Measurements from ENCODE around the gene AAMP. TPM values are rescaled to one million over a fixed set of nuclear protein-coding genes. Genes with fewer than 3 reads are reported as not detected.

Gene AAMP
- polyA plus RNA-seq, 1 donor from 2014 or later = 249 TPM

DNA sequence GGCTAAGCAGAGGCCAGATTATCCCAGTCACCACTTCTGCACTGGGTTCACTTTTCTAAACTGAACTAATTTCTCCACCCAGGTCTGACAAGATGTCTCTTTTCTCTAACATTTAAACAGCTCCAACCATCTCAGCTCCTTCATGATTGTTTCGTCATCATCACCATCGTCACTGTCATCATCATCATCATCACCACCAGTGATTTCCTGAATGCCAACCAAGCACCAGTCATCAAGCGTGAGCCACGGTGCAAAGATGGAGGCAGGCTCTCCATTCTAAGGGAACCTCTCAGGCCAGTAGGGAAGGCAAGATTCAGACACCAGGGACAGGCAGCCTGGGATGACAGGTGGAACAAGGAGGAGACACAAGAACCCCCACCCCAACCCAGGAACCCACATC lies 47.9 kb upstream of the AAMP start:
- no peaks in the 10 kb centered on the region for H3K27me3 ChIP-seq (ENCODE audit: insufficient read depth, low read depth, low read length)
- no peak for TF ChIP-seq TAF1 (IDR thresholded peaks at IDR 0.05; ENCODE audit: low read depth)
- no peak for TF ChIP-seq EP300 (conservative IDR thresholded peaks at IDR 0.05; ENCODE audit: poor library complexity, severe bottlenecking)
- H3K9me3 ChIP-seq (ENCODE audit: low read length) = no peaks in the 10 kb centered on the region

DNA sequence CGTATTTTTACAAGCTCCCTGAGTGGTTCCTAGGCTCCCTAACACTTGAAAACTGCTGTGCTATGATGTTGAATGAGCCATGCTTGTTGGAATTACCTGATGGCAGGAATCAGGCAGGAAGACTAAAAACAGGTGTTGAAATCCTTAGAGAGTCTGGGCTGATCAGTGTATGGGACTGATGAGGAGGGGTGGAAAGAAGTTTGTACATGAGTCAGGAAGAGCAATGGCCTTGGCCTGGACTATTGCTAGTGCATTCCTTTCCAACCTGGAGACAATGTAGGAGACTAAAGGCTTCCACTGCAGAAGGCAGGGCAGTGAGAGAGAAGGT lies 47.3 kb upstream of the AAMP start:
- Histone ChIP-seq H3K9ac (ENCODE audit: low read length) (no peak overlapping the region), H2AFZ (ENCODE audit: low read depth, low read length) (no peak overlapping the region), H3K9me2 (ENCODE audit: insufficient read depth, low read length) (no peaks in the 10 kb centered on the region), H3K27me3 (ENCODE audit: insufficient read depth, low read depth, low read length) (no peaks in the 10 kb centered on the region), H3K9me3 (ENCODE audit: low read length) (no peaks in the 10 kb centered on the region), H3K36me3 (ENCODE audit: insufficient read depth, low read length) (no peaks in the 10 kb centered on the region), H3F3A (ENCODE audit: insufficient read depth, low read length, poor library complexity, severe bottlenecking) (no peaks in the 10 kb centered on the region), H4K20me1 (ENCODE audit: insufficient read depth) (no peaks in the 10 kb centered on the region), H3K27ac (ENCODE audit: low read length) (no peak overlapping the region), H3K79me2 (replicated peaks; ENCODE audit: insufficient read depth, low read length) (no peaks in the 10 kb centered on the region), H3K4me3 (ENCODE audit: low read length) (no peak overlapping the region), H3K4me2 (ENCODE audit: low read length) (no peak overlapping the region)
- TF ChIP-seq MXI1 (conservative IDR thresholded peaks at IDR 0.05; ENCODE audit: poor library complexity, severe bottlenecking) (no peak), RAD21 (conservative IDR thresholded peaks at IDR 0.05) (no peak), POLR2AphosphoS5 (IDR thresholded peaks at IDR 0.05) (no peak), TAF1 (IDR thresholded peaks at IDR 0.05; ENCODE audit: low read depth) (no peak)
- TF ChIP-seq, protein P1, sequence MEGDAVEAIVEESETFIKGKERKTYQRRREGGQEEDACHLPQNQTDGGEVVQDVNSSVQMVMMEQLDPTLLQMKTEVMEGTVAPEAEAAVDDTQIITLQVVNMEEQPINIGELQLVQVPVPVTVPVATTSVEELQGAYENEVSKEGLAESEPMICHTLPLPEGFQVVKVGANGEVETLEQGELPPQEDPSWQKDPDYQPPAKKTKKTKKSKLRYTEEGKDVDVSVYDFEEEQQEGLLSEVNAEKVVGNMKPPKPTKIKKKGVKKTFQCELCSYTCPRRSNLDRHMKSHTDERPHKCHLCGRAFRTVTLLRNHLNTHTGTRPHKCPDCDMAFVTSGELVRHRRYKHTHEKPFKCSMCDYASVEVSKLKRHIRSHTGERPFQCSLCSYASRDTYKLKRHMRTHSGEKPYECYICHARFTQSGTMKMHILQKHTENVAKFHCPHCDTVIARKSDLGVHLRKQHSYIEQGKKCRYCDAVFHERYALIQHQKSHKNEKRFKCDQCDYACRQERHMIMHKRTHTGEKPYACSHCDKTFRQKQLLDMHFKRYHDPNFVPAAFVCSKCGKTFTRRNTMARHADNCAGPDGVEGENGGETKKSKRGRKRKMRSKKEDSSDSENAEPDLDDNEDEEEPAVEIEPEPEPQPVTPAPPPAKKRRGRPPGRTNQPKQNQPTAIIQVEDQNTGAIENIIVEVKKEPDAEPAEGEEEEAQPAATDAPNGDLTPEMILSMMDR (IDR thresholded peaks at IDR 0.05; ENCODE audit: poor library complexity, severe bottlenecking) = no peak
- TF ChIP-seq, protein P2, sequence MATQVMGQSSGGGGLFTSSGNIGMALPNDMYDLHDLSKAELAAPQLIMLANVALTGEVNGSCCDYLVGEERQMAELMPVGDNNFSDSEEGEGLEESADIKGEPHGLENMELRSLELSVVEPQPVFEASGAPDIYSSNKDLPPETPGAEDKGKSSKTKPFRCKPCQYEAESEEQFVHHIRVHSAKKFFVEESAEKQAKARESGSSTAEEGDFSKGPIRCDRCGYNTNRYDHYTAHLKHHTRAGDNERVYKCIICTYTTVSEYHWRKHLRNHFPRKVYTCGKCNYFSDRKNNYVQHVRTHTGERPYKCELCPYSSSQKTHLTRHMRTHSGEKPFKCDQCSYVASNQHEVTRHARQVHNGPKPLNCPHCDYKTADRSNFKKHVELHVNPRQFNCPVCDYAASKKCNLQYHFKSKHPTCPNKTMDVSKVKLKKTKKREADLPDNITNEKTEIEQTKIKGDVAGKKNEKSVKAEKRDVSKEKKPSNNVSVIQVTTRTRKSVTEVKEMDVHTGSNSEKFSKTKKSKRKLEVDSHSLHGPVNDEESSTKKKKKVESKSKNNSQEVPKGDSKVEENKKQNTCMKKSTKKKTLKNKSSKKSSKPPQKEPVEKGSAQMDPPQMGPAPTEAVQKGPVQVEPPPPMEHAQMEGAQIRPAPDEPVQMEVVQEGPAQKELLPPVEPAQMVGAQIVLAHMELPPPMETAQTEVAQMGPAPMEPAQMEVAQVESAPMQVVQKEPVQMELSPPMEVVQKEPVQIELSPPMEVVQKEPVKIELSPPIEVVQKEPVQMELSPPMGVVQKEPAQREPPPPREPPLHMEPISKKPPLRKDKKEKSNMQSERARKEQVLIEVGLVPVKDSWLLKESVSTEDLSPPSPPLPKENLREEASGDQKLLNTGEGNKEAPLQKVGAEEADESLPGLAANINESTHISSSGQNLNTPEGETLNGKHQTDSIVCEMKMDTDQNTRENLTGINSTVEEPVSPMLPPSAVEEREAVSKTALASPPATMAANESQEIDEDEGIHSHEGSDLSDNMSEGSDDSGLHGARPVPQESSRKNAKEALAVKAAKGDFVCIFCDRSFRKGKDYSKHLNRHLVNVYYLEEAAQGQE (IDR thresholded peaks at IDR 0.05; ENCODE audit: borderline replicate concordance) = no peak

More for the DNA sequence above, 47.9 kb upstream of the AAMP start:
- no peaks in the 10 kb centered on the region for H3K36me3 ChIP-seq (ENCODE audit: insufficient read depth, low read length)
- H3K9ac ChIP-seq (ENCODE audit: low read length) = no peak overlapping the region
- no peaks in the 10 kb centered on the region for H4K20me1 ChIP-seq (ENCODE audit: insufficient read depth)
- no peaks in the 10 kb centered on the region for H3F3A ChIP-seq (ENCODE audit: insufficient read depth, low read length, poor library complexity, severe bottlenecking)
- no peak overlapping the region for H3K4me2 ChIP-seq (ENCODE audit: low read length)
- H3K27ac ChIP-seq (ENCODE audit: low read length) = no peak overlapping the region
- H3K79me2 ChIP-seq (replicated peaks; ENCODE audit: insufficient read depth, low read length) = no peaks in the 10 kb centered on the region
- H3K9me2 ChIP-seq (ENCODE audit: insufficient read depth, low read length) = no peaks in the 10 kb centered on the region
- no peak overlapping the region for H3K4me3 ChIP-seq (ENCODE audit: low read length)
- H2AFZ ChIP-seq (ENCODE audit: low read depth, low read length) = no peak overlapping the region

DNA sequence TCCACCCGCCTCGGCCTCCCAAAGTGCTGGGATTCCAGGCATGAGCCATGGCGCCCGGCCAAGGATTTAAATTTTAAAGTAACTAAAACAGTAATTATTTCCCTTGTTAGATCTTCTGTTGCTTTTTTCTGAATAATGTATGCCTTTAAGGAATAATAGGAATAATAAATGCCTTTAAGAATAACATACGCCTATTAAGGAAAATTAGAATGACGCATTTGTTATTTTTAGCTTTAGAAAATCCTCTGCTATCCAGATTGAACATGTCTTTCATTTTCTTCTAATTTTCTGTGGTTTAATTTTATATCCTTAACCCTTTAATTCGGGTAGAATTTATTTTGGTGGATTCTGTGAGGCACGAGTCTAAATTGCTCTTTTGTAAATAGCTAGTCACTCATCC lies 45.5 kb upstream of the AAMP start:
- H3K27ac ChIP-seq (ENCODE audit: low read length) = no peak overlapping the region
- H4K20me1 ChIP-seq (ENCODE audit: insufficient read depth) = no peaks in the 10 kb centered on the region
- no peaks in the 10 kb centered on the region for H3K36me3 ChIP-seq (ENCODE audit: insufficient read depth, low read length)
- H3K9me2 ChIP-seq (ENCODE audit: insufficient read depth, low read length) = no peaks in the 10 kb centered on the region
- H3K9ac ChIP-seq (ENCODE audit: low read length) = no peak overlapping the region
- H3K9me3 ChIP-seq (ENCODE audit: low read length) = no peaks in the 10 kb centered on the region
- H3F3A ChIP-seq (ENCODE audit: insufficient read depth, low read length, poor library complexity, severe bottlenecking) = no peaks in the 10 kb centered on the region
- TF ChIP-seq POLR2AphosphoS5 (IDR thresholded peaks at IDR 0.05) (no peak), EZH2 (IDR thresholded peaks at IDR 0.05; ENCODE audit: borderline replicate concordance, insufficient read depth, low read length, poor library complexity, severe bottlenecking) (no peak), TAF1 (IDR thresholded peaks at IDR 0.05; ENCODE audit: low read depth) (no peak), EP300 (conservative IDR thresholded peaks at IDR 0.05; ENCODE audit: poor library complexity, severe bottlenecking) (no peak), SMC3 (conservative IDR thresholded peaks at IDR 0.05; ENCODE audit: poor library complexity) (no peak), MXI1 (conservative IDR thresholded peaks at IDR 0.05; ENCODE audit: poor library complexity, severe bottlenecking) (no peak)
- TF ChIP-seq, protein P1 (IDR thresholded peaks at IDR 0.05; ENCODE audit: poor library complexity, severe bottlenecking) = no peak
- TF ChIP-seq, protein P2 (IDR thresholded peaks at IDR 0.05; ENCODE audit: borderline replicate concordance) = no peak
- no peak overlapping the region for H3K4me2 ChIP-seq (ENCODE audit: low read length)
- H3K4me3 ChIP-seq (ENCODE audit: low read length) = no peak overlapping the region
- no peaks in the 10 kb centered on the region for H3K27me3 ChIP-seq (ENCODE audit: insufficient read depth, low read depth, low read length)
- H2AFZ ChIP-seq (ENCODE audit: low read depth, low read length) = no peak overlapping the region
- no peaks in the 10 kb centered on the region for H3K79me2 ChIP-seq (replicated peaks; ENCODE audit: insufficient read depth, low read length)
